Heart right ventricle (tissue), 16 donors: ENCODE data around the gene WWOX. TPM values are rescaled to one million over a fixed set of nuclear protein-coding genes. Genes with fewer than 3 reads are reported as not detected.

Source experiments
- ATAC-seq, 8 donors: fragments of 200-7000 bp; cut with Tn5 transposase; one replicate each; pipeline ENCODE4 v1.9.1; 2020; ENCODE audit warnings: mild to moderate bottlenecking in 8 of 8, moderate library complexity in 8 of 8, moderate number of reproducible peaks in 1 of 8
- DNase-seq, 2 donors: peaks; one replicate each; pipeline ENCODE4 v3.0.0-alpha.2; 2020
- H3K27ac ChIP-seq, 10 donors: fragments of 200-600 bp; sonication (generic) in 2 of 10; one replicate each; pipeline versions ENCODE4 v1.5.0 to v1.8.0; 2020 to 2022; ENCODE audit warnings: mild to moderate bottlenecking in 3 of 10
- H3K27me3 ChIP-seq, 7 donors: fragments of 200-600 bp; one replicate each; pipeline ENCODE4 v1.8.0; 2021 to 2022; ENCODE audit warnings: mild to moderate bottlenecking in 2 of 7
- H3K36me3 ChIP-seq, 9 donors: fragments of 200-600 bp; sonication (generic) in 1 of 9; one replicate each; pipeline versions ENCODE4 v1.5.0 to v1.8.0; 2020 to 2022; ENCODE audit warnings: mild to moderate bottlenecking in 2 of 9
- H3K4me1 ChIP-seq, 9 donors: fragments of 200-600 bp; sonication (generic) in 1 of 9; one replicate each; pipeline versions ENCODE4 v1.5.0 to v1.8.0; 2020 to 2022; ENCODE audit warnings: mild to moderate bottlenecking in 4 of 9
- H3K4me3 ChIP-seq, 10 donors: fragments of 200-600 bp; sonication (generic) in 2 of 10; one replicate each; pipeline versions ENCODE4 v1.5.0 to v1.8.0; 2020 to 2022; ENCODE audit warnings: mild to moderate bottlenecking in 7 of 10, moderate library complexity in 2 of 10
- H3K9me3 ChIP-seq, 11 donors: fragments of 200-600 bp in 10 of 11; sonication (generic) in 2 of 11; one replicate each; pipeline versions ENCODE4 v1.5.0 to v1.8.0; 2013 to 2022; ENCODE audit warnings: mild to moderate bottlenecking in 2 of 11, control low read depth in 1 of 11, moderate library complexity in 1 of 11
- WGBS, 2 donors: extraction: QIAGEN DNeasy Blood & Tissue Kit; methylation state at CpG; one replicate each; pipeline ENCODE4 v1.1.7; 2013; ENCODE audit warnings: inconsistent platforms in 1 of 2; 5-methylcytosine and 5-hydroxymethylcytosine counted together
- intact Hi-C, 10 donors: fragments of 100-400 bp; cut with DNase I; formaldehyde crosslinking; loops; one replicate each; pipeline versions ENCODE4 v1.11.1 to v1.14.2; 2022
- polyA plus RNA-seq, 2 donors: library from polyadenylated mRNA; stranded (reverse); fragments of 200-250 nt; gene quantifications; one replicate each; pipeline ENCODE4 v1.2.3, GENCODE V29; 2013
- total RNA-seq, 10 donors: library from RNA; stranded (reverse); fragmentation: NEBNext Ultra II Directional in 3 of 10; extraction: Animal tissue kit (Norgen Biotek cat#: 25700) in 3 of 10; gene quantifications; one replicate each; pipeline versions ENCODE4 v1.2.1 to v1.2.4, GENCODE V29; 2021 to 2023
- TF ChIP-seq, protein P1 (sequence below), 9 donors: fragments of 200-600 bp; sonication (generic) in 2 of 9; IDR thresholded peaks; one replicate each; pipeline versions ENCODE4 v1.5.0 to v1.8.0; 2021 to 2022; ENCODE audit warnings: antibody characterized with exemption in 9 of 9, mild to moderate bottlenecking in 5 of 9, moderate library complexity in 1 of 9
- donor health status: Arrhythmogenic right ventricular cardiomyopathy.
- donor health status: ischemic (EF 13 %, LVEDD 7.1; RV severe dilation, severe dysfunction).
- donor health status: healthy with polysubstance abuse.
- donor health status: DM: no; HTN: yes; CAD: no.
- donor health status: DM: no; HTN: no; CAD: no.
- donor health status: ischemic (EF 25% LVEDD 6.9; RV normal size, moderate dysfunction).
- donor health status: ischemic (EF 25% LVEDD 5.7; RV mildly dilated, moderate dysfunction).
- donor health status: healthy.
- donor health status: DM: yes; HTN: yes; CAD: no.
- donor health status: Ischemic cardiomyopathy.
- donor health status: ischemic (EF 35%, LVEDD 5.7; RV mildly dilated, moderate dysfunction).
- donor health status: nonischemic (EF 11% LVEDD 7.7; RV severe dilation, severe dysfunction).
- donor health status: DM: yes; HTN: yes; CAD: no.
- donor health status: PGD.
- donor health status: ischemic (EF 29% LVEDD 5.4; RV normal size, mild dysfunction).
- donor health status: nonischemic (EF 23%, LVEDD 6.1; RV moderate dilation, normal function).

WWOX gene
- total and polyA plus RNA-seq, 12 donors: 4.9 to 15.0 (median 9.9) TPM

- Histone ChIP-seq H3K4me3 (no peak overlapping the region), H3K9me3 (peaks cover 0 to 12% (median 4%) of the 10 kb centered on the region in 11 donors), H3K36me3 (no peaks in the 10 kb centered on the region), H3K4me1 (peaks cover 0 to 13% (median 0%) of the 10 kb centered on the region in 9 donors), H3K27me3 (no peaks in the 10 kb centered on the region), H3K27ac (no peak overlapping the region)
- intact Hi-C loops: no loop called here
- DNase-seq (no peak), ATAC-seq (no peak)
- 80 to 82% methylated on average over 2 of the region's 2 CpGs for WGBS, 2 donors
- TF ChIP-seq, protein P1, sequence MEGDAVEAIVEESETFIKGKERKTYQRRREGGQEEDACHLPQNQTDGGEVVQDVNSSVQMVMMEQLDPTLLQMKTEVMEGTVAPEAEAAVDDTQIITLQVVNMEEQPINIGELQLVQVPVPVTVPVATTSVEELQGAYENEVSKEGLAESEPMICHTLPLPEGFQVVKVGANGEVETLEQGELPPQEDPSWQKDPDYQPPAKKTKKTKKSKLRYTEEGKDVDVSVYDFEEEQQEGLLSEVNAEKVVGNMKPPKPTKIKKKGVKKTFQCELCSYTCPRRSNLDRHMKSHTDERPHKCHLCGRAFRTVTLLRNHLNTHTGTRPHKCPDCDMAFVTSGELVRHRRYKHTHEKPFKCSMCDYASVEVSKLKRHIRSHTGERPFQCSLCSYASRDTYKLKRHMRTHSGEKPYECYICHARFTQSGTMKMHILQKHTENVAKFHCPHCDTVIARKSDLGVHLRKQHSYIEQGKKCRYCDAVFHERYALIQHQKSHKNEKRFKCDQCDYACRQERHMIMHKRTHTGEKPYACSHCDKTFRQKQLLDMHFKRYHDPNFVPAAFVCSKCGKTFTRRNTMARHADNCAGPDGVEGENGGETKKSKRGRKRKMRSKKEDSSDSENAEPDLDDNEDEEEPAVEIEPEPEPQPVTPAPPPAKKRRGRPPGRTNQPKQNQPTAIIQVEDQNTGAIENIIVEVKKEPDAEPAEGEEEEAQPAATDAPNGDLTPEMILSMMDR (IDR thresholded peaks at IDR 0.05): no peak
Measured at GRCh38 chr16:78620291-78620690, 520.8 kb downstream of the WWOX start.

DNA sequence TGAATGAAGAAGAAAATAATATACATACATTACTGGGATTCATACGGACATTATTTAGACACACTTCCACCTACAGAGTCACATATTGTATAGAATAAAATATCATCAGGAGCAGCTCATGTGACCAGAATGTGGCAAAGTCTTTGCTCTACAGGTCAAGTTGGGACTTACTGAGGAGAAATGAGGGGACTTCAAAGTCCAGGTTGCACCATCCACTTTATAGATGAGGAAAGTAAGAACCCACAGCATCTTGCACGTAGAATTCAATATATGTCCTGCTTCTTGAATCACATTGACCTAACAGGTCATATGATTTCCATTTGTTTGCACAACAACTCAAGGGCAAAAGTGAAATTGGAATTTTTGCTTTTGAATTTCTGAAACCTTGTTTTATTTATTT is 524.3 kb downstream of the WWOX start:
- WGBS, 2 donors: 95 to 97% methylated on average over 2 of the region's 2 CpGs
- Histone ChIP-seq H3K4me1 (peaks cover 0 to 19% (median 0%) of the 10 kb centered on the region in 9 donors), H3K9me3 (peaks cover 0 to 12% (median 4%) of the 10 kb centered on the region in 11 donors), H3K27ac (no peak overlapping the region), H3K27me3 (no peaks in the 10 kb centered on the region), H3K4me3 (no peak overlapping the region), H3K36me3 (no peaks in the 10 kb centered on the region)
- intact Hi-C loops: no loop called here
- TF ChIP-seq, protein P1 (IDR thresholded peaks at IDR 0.05): no peak
- DNase-seq: no peak
- no peak for ATAC-seq

GRCh38 chr16:78624366-78624765 is 524.9 kb downstream of the WWOX start:
- ATAC-seq: no peak
- Histone ChIP-seq H3K27ac (no peak overlapping the region), H3K4me3 (no peak overlapping the region), H3K9me3 (peaks cover 0 to 12% (median 4%) of the 10 kb centered on the region in 11 donors), H3K36me3 (no peaks in the 10 kb centered on the region), H3K27me3 (no peaks in the 10 kb centered on the region), H3K4me1 (peaks cover 0 to 24% (median 0%) of the 10 kb centered on the region in 9 donors)
- DNase-seq: no peak
- TF ChIP-seq, protein P1 (IDR thresholded peaks at IDR 0.05): no peak
- WGBS, 2 donors: 47 to 52% methylated on average over 2 of the region's 2 CpGs
- intact Hi-C loops: no loop called here

DNA sequence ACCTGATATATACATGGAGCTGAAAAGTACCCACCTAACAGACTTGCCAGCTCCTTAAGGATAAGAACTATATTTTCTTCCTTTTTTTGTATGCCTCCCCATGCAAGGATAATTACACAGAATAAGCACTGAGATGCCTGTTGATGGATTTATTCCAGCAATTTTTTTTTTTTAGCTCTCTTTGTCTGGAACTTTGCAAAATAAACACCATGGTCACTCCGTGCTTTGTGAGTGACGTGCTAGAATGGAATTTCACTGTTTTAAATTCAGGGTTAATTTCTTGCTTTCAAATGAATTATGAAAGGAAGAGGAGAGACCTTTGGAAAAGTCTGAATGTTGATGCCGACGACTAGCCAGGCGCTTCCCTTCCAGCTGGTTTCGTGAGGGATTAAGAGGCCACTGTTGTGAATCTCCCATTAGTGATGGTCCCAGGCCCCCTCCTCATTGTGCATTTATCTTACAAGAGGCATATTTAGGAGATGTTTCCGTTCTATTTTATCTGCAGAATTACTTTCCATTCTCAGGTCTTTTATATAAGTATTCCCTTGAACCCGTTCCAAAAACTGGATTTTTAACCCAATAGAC is 529.1 kb downstream of the WWOX start:
- ATAC-seq: no peak
- Histone ChIP-seq H3K27ac (no peak overlapping the region), H3K4me3 (no peak overlapping the region), H3K27me3 (no peaks in the 10 kb centered on the region), H3K4me1 (peaks cover 0 to 19% (median 0%) of the 10 kb centered on the region in 9 donors), H3K9me3 (peaks cover 0 to 15% (median 6%) of the 10 kb centered on the region in 11 donors), H3K36me3 (no peaks in the 10 kb centered on the region)
- 53 to 62% methylated on average over 8 of the region's 8 CpGs for WGBS, 2 donors
- DNase-seq: no peak
- TF ChIP-seq, protein P1 (IDR thresholded peaks at IDR 0.05): no peak
- intact Hi-C loops: no loop called here
